Lower lobe of right lung (tissue), 2 donors: Measurements from ENCODE around the gene CNNM2. TPM values are rescaled to one million over a fixed set of nuclear protein-coding genes. Genes with fewer than 3 reads are reported as not detected.
"Not testable (repeated sequence)": the region's sequence is repeated elsewhere in the genome, so short reads cannot be mapped to it uniquely, and the experiment has no call there.

Source experiments
- ATAC-seq, 2 donors: fragments of 200-7000 bp; cut with Tn5 transposase; one replicate each; pipeline ENCODE4 v1.9.1; 2020 to 2022; ENCODE audit warnings: mild to moderate bottlenecking in 2 of 2, moderate library complexity in 2 of 2
- DNase-seq: peaks from one replicate; pipeline ENCODE4 v3.0.0-alpha.2; 2020
- H3K27ac ChIP-seq: fragments of 200-600 bp; one replicate; pipeline ENCODE4 v1.8.0; 2022
- H3K27me3 ChIP-seq: fragments of 200-600 bp; one replicate; pipeline ENCODE4 v1.8.0; 2022; ENCODE audit warnings: low read depth
- H3K36me3 ChIP-seq: fragments of 200-600 bp; one replicate; pipeline ENCODE4 v1.8.0; 2022; ENCODE audit warnings: mild to moderate bottlenecking
- H3K4me1 ChIP-seq: fragments of 200-600 bp; one replicate; pipeline ENCODE4 v1.8.0; 2022
- H3K4me3 ChIP-seq: fragments of 200-600 bp; one replicate; pipeline ENCODE4 v1.8.0; 2022; ENCODE audit warnings: mild to moderate bottlenecking
- H3K9me3 ChIP-seq: fragments of 200-600 bp; one replicate; pipeline ENCODE4 v1.8.0; 2022
- intact Hi-C: fragments of 100-400 bp; cut with DNase I; formaldehyde crosslinking; loops from one replicate; pipeline ENCODE4 v1.11.0; 2022
- total RNA-seq: library from RNA; stranded (reverse); fragmentation: NEBNext Ultra II Directional; extraction: Animal tissue kit (Norgen Biotek cat#: 25700); gene quantifications from one replicate; pipeline ENCODE4 v1.2.1, GENCODE V29; 2021
- TF ChIP-seq, protein P1 (sequence below): fragments of 200-600 bp; IDR thresholded peaks from one replicate; pipeline ENCODE4 v1.8.0; 2022; ENCODE audit warnings: antibody characterized with exemption, mild to moderate bottlenecking
- donor health status: DM: no; HTN: yes; CAD: no; lungs with severe emphysema.

The CNNM2 gene
- total RNA-seq, 1 donor from 2014 or later, result 12.1 TPM

DNA sequence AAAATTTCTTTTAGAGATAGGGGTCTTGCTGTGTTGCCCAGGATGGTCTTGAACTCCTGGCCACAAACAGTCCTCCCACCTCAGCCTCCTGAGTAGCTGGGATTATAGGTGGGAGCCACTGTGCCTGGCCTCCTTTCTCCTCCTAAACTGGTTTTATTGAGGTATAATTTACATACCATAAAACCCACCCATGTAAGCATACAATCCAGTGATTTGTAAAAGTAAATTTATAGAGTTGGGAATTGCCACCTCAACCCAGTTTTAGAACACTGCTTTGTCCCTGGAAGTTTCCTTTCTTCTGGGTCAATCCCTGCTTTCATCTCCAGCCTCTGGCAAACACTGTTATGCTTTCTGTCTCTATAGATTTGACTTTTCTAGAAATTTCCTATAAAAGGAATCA lies 49.0 kb downstream of the CNNM2 start:
- Histone ChIP-seq H3K9me3 (no peaks in the 10 kb centered on the region), H3K27ac (no peak overlapping the region), H3K4me3 (no peak overlapping the region), H3K36me3 (no peaks in the 10 kb centered on the region), H3K27me3 (no peaks in the 10 kb centered on the region), H3K4me1 (no peaks in the 10 kb centered on the region)
- intact Hi-C loops, result no loop called here
- ATAC-seq (no peak), DNase-seq (no peak)
- TF ChIP-seq, protein P1, sequence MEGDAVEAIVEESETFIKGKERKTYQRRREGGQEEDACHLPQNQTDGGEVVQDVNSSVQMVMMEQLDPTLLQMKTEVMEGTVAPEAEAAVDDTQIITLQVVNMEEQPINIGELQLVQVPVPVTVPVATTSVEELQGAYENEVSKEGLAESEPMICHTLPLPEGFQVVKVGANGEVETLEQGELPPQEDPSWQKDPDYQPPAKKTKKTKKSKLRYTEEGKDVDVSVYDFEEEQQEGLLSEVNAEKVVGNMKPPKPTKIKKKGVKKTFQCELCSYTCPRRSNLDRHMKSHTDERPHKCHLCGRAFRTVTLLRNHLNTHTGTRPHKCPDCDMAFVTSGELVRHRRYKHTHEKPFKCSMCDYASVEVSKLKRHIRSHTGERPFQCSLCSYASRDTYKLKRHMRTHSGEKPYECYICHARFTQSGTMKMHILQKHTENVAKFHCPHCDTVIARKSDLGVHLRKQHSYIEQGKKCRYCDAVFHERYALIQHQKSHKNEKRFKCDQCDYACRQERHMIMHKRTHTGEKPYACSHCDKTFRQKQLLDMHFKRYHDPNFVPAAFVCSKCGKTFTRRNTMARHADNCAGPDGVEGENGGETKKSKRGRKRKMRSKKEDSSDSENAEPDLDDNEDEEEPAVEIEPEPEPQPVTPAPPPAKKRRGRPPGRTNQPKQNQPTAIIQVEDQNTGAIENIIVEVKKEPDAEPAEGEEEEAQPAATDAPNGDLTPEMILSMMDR, result no peak

DNA sequence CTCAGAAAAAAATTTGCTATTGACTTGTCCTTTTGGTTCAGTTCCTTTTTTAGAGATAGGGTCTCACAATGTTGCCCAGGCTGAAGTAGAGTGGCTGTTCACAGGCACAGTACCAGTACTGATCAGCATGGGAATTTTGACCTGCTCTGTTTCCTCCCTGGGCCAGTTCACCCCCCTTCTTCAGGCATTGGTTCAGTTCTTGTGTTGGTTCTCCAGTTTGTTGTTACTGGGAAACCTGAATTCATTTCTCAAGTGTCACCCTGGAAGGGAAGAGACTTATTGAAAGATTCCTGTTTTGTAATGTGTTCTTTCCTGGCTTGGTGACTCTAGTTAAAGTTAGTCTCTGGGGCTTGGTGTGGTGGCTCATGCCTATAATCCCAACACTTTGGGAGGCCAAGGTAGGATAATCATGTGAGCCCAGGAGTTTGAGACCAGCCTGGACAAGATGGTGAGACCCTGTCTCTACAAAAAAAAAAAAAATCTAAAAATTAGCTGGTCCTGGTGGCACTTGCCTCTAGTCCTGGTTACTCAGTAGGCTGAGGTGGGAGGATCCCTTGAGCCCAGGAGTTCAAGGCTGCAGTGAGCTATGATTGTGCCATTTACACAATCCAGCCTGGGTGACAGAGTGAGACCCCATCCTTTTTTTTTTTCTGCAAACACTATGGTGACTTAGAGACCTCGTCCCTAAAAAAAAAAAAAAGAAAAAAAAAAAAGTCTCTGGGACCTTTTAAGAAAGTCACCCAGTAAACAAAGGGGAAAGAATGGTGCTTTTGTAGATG lies 52.7 kb downstream of the CNNM2 start:
- intact Hi-C loops, result no loop called here
- Histone ChIP-seq H3K4me1 (no peaks in the 10 kb centered on the region), H3K9me3 (no peaks in the 10 kb centered on the region), H3K4me3 (no peak overlapping the region), H3K36me3 (no peaks in the 10 kb centered on the region), H3K27me3 (no peaks in the 10 kb centered on the region), H3K27ac (no peak overlapping the region)
- DNase-seq (no peak), ATAC-seq (no peak)
- TF ChIP-seq, protein P1, result no peak

DNA sequence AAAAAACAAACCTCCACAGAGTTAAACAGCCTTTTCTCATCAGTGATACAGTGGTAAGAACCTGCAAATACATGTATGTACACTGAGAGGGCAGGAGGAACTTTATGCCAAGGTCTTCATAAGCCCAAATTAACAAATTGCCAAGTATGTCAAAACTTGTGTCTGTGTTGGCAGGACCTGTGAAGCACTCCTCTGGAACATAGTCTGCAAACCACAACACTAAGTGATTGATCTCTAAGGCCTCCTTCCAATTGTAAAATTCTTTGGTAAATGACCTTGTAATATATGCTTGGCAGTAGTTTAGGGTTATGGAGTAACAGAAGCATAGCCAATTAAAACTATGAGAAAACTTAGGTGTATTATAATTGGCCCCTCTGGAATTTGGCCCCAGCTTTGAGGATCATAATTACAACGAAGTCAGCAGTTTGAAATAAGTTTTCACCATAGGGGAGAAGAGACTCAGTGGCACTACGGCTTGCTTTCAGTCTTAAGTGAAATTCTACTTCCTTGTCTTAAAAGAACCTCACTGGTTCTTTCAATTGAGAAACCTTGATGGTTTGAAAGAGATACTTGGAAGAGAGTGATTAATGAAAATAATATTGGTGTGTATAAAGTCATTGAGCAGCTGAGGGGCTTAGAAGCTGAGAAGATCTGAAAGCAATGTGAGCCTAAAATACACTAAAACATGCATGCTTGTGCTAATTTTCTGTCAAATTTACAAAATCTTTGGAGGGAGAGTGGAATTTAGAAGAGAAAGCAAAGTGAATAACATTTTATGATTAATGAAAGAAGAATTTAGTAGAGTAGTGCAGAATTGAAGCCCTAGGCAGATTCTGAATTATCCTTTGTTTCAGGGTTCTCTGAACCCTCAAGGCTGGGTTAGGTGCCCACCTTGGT lies 57.6 kb downstream of the CNNM2 start:
- intact Hi-C loops, result no loop called here
- no peak overlapping the region for H3K4me3 ChIP-seq
- ATAC-seq (no peak), DNase-seq (no peak)
- TF ChIP-seq, protein P1, result no peak
- H3K4me1 ChIP-seq, result no peaks in the 10 kb centered on the region
- no peaks in the 10 kb centered on the region for H3K27me3 ChIP-seq
- H3K27ac ChIP-seq, result no peak overlapping the region
- no peaks in the 10 kb centered on the region for H3K36me3 ChIP-seq
- no peaks in the 10 kb centered on the region for H3K9me3 ChIP-seq

DNA sequence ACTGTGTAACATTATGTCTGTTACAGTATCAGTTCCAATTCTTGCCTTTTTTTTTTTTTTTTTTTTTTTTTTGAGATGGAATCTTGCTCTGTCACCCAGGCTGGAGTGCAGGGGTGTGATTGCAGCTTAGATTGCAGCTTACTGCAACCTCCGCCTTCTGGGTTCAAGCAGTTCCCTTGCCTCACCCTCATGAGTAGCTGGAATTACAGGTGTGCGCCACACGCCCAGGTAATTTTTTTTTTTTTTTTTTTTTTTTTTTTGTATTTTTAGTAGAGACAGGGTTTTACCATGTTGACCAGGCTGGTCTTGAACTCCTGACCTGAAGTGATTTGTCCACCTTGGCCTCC lies 58.3 kb downstream of the CNNM2 start:
- DNase-seq, intact Hi-C loops, H3K4me1 ChIP-seq, H3K4me3 ChIP-seq, ATAC-seq, H3K27me3 ChIP-seq, H3K27ac ChIP-seq, H3K9me3 ChIP-seq, H3K36me3 ChIP-seq: not testable (repeated sequence)

DNA sequence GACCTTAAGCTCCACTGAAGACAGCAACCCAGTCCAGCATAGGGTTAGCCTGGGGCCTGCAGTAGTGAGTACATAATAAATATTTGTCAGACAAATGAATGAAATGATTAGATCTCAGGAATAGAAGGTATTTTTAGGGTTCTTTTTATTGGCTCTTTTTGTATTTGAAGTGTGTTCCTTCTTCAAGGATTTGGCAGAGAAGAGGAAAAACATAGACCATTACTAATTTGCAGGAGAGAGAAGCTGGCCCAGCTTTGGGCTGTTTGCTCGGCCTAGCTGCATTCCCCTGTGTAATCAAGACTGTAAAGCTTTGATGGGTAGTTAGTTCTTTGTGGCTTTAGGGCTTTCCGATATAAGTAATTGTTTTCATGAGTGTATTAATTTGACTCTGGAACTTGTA lies 64.2 kb downstream of the CNNM2 start:
- Histone ChIP-seq H3K9me3 (no peaks in the 10 kb centered on the region), H3K36me3 (no peaks in the 10 kb centered on the region), H3K27me3 (no peaks in the 10 kb centered on the region), H3K4me3 (no peak overlapping the region), H3K4me1 (no peaks in the 10 kb centered on the region), H3K27ac (no peak overlapping the region)
- DNase-seq (no peak), ATAC-seq (no peak)
- TF ChIP-seq, protein P1, result no peak
- intact Hi-C loops, result no loop called here

DNA sequence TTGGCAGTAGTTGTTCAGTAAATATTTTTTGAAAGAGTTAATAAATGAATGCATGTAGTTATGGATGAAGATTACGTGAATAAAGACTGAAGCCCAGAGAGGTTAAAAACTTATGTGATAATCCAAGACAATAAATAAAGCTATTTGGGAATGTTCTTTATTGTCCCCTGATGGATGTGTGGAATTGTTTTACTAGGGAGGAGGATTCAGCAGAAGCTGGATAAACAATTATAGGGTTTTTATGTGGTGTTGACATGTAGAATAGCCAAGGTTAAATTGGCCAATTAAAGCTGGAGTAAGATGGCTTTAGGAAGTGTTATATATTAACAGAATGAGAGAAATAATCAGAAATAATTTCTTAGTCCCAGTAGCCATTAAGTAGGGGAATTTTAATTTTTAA lies 66.0 kb downstream of the CNNM2 start:
- intact Hi-C loops, result no loop called here
- H3K36me3 ChIP-seq, result no peaks in the 10 kb centered on the region
- H3K27ac ChIP-seq, result no peak overlapping the region
- no peaks in the 10 kb centered on the region for H3K9me3 ChIP-seq
- H3K27me3 ChIP-seq, result no peaks in the 10 kb centered on the region
- DNase-seq (no peak), ATAC-seq (no peak)
- TF ChIP-seq, protein P1, result no peak
- no peak overlapping the region for H3K4me3 ChIP-seq
- H3K4me1 ChIP-seq, result no peaks in the 10 kb centered on the region
